ENCODE measurements around the gene CDH24. TPM values are rescaled to one million over a fixed set of nuclear protein-coding genes. Genes with fewer than 3 reads are reported as not detected.

CDH24 gene, protein sequence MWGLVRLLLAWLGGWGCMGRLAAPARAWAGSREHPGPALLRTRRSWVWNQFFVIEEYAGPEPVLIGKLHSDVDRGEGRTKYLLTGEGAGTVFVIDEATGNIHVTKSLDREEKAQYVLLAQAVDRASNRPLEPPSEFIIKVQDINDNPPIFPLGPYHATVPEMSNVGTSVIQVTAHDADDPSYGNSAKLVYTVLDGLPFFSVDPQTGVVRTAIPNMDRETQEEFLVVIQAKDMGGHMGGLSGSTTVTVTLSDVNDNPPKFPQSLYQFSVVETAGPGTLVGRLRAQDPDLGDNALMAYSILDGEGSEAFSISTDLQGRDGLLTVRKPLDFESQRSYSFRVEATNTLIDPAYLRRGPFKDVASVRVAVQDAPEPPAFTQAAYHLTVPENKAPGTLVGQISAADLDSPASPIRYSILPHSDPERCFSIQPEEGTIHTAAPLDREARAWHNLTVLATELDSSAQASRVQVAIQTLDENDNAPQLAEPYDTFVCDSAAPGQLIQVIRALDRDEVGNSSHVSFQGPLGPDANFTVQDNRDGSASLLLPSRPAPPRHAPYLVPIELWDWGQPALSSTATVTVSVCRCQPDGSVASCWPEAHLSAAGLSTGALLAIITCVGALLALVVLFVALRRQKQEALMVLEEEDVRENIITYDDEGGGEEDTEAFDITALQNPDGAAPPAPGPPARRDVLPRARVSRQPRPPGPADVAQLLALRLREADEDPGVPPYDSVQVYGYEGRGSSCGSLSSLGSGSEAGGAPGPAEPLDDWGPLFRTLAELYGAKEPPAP
- polyA plus RNA-seq (31.7 and 37.0 TPM in 2 replicates), polyA minus RNA-seq (28.6 and 37.7 TPM in 2 replicates)

DNA sequence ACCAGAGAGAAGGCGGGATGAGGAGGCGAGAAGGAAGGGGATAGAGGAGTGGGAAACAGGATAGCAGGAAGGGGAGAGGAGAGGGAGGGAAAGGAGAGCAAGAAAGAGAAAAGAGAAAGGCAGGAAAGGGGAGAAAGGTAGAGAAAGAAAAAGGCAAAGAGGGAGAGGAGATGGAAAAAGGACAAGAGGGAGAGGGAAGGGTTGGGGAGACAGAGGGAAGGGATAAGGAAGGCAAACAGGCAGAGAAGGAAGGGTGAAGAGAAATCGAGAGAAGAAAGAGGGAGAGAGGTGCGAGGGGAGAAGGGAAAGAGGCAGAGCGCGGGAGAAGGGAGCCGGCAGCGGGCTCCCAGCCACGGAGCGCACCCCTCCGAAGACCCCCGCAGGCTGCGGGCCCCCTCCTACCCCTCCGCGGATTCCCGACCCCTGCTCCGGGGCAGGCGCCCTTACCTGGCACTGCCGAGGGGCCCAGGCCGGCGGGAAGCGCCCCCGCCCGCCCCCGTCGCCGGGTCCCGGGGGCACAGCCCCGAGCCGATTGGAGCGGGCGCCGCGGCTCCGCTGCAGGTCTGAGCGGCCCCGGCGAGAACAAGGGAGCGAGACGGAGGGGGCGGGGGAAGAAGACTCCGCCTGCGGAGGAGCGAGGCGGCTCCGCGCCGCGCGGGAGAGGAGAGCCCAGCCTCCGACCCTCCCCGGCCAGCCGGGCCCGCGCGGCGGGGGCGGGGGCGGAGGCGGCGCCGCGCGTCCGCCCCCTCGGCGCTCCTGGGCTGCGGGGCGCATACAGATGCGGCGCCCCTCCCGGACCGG lies at the start of gene CDH24:
CDH24 (minus strand) TSS at position 565 of the 801 bp plus-strand sequence. CDS start 1,787 bp downstream, outside the sequence.
- Histone ChIP-seq H3K9ac (ENCODE audit: low read length) (peak within 1 kb of the TSS; percentile 80), H3K4me3 (ENCODE audit: low read length) (peak within 1 kb of the TSS; percentile 84), H3K4me2 (ENCODE audit: low read length) (peak within 1 kb of the TSS; percentile 89), H3K27me3 (ENCODE audit: insufficient read depth, low read depth, low read length) (no peaks in the 10 kb centered on the region), H3K36me3 (ENCODE audit: insufficient read depth, low read length) (peaks cover under 1% of the 10 kb centered on the region), H3K27ac (ENCODE audit: low read length) (peak within 1 kb of the TSS; percentile 61), H2AFZ (ENCODE audit: low read depth, low read length) (peak within 1 kb of the TSS; percentile 37), H3K79me2 (replicated peaks; ENCODE audit: insufficient read depth, low read length) (peaks cover 6% of the 10 kb centered on the region), H3F3A (ENCODE audit: insufficient read depth, low read length, poor library complexity, severe bottlenecking) (no peaks in the 10 kb centered on the region), H3K9me2 (ENCODE audit: insufficient read depth, low read length) (no peaks in the 10 kb centered on the region), H3K9me3 (ENCODE audit: low read length) (no peaks in the 10 kb centered on the region), H4K20me1 (ENCODE audit: insufficient read depth) (no peaks in the 10 kb centered on the region)
- no peak for TF ChIP-seq EZH2 (IDR thresholded peaks at IDR 0.05; ENCODE audit: borderline replicate concordance, insufficient read depth, low read length, poor library complexity, severe bottlenecking)
- no peak for TF ChIP-seq SMC3 (conservative IDR thresholded peaks at IDR 0.05; ENCODE audit: poor library complexity)
- peak; percentile 51 for TF ChIP-seq TAF1 (IDR thresholded peaks at IDR 0.05; ENCODE audit: low read depth)
- TF ChIP-seq POLR2AphosphoS5 (IDR thresholded peaks at IDR 0.05) = no peak
- peak; percentile 26 for TF ChIP-seq MXI1 (conservative IDR thresholded peaks at IDR 0.05; ENCODE audit: poor library complexity, severe bottlenecking)
- TF ChIP-seq RAD21 (conservative IDR thresholded peaks at IDR 0.05) = no peak
- TF ChIP-seq, protein P1, sequence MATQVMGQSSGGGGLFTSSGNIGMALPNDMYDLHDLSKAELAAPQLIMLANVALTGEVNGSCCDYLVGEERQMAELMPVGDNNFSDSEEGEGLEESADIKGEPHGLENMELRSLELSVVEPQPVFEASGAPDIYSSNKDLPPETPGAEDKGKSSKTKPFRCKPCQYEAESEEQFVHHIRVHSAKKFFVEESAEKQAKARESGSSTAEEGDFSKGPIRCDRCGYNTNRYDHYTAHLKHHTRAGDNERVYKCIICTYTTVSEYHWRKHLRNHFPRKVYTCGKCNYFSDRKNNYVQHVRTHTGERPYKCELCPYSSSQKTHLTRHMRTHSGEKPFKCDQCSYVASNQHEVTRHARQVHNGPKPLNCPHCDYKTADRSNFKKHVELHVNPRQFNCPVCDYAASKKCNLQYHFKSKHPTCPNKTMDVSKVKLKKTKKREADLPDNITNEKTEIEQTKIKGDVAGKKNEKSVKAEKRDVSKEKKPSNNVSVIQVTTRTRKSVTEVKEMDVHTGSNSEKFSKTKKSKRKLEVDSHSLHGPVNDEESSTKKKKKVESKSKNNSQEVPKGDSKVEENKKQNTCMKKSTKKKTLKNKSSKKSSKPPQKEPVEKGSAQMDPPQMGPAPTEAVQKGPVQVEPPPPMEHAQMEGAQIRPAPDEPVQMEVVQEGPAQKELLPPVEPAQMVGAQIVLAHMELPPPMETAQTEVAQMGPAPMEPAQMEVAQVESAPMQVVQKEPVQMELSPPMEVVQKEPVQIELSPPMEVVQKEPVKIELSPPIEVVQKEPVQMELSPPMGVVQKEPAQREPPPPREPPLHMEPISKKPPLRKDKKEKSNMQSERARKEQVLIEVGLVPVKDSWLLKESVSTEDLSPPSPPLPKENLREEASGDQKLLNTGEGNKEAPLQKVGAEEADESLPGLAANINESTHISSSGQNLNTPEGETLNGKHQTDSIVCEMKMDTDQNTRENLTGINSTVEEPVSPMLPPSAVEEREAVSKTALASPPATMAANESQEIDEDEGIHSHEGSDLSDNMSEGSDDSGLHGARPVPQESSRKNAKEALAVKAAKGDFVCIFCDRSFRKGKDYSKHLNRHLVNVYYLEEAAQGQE (IDR thresholded peaks at IDR 0.05; ENCODE audit: borderline replicate concordance) = no peak
- TF ChIP-seq EP300 (conservative IDR thresholded peaks at IDR 0.05; ENCODE audit: poor library complexity, severe bottlenecking) = no peak
- TF ChIP-seq, protein P2, sequence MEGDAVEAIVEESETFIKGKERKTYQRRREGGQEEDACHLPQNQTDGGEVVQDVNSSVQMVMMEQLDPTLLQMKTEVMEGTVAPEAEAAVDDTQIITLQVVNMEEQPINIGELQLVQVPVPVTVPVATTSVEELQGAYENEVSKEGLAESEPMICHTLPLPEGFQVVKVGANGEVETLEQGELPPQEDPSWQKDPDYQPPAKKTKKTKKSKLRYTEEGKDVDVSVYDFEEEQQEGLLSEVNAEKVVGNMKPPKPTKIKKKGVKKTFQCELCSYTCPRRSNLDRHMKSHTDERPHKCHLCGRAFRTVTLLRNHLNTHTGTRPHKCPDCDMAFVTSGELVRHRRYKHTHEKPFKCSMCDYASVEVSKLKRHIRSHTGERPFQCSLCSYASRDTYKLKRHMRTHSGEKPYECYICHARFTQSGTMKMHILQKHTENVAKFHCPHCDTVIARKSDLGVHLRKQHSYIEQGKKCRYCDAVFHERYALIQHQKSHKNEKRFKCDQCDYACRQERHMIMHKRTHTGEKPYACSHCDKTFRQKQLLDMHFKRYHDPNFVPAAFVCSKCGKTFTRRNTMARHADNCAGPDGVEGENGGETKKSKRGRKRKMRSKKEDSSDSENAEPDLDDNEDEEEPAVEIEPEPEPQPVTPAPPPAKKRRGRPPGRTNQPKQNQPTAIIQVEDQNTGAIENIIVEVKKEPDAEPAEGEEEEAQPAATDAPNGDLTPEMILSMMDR (IDR thresholded peaks at IDR 0.05; ENCODE audit: poor library complexity, severe bottlenecking) = no peak

- Histone ChIP-seq H3K4me3 (ENCODE audit: low read length) (no peak overlapping the region), H3K9me3 (ENCODE audit: low read length) (no peaks in the 10 kb centered on the region), H3K9me2 (ENCODE audit: insufficient read depth, low read length) (no peaks in the 10 kb centered on the region), H3K27me3 (ENCODE audit: insufficient read depth, low read depth, low read length) (no peaks in the 10 kb centered on the region), H3K36me3 (ENCODE audit: insufficient read depth, low read length) (no peaks in the 10 kb centered on the region), H3F3A (ENCODE audit: insufficient read depth, low read length, poor library complexity, severe bottlenecking) (no peaks in the 10 kb centered on the region), H3K79me2 (replicated peaks; ENCODE audit: insufficient read depth, low read length) (no peaks in the 10 kb centered on the region), H4K20me1 (ENCODE audit: insufficient read depth) (no peaks in the 10 kb centered on the region), H2AFZ (ENCODE audit: low read depth, low read length) (no peak overlapping the region), H3K9ac (ENCODE audit: low read length) (no peak overlapping the region), H3K4me2 (ENCODE audit: low read length) (no peak overlapping the region), H3K27ac (ENCODE audit: low read length) (no peak overlapping the region)
- TF ChIP-seq SMC3 (conservative IDR thresholded peaks at IDR 0.05; ENCODE audit: poor library complexity) = no peak
- TF ChIP-seq, protein P2 (IDR thresholded peaks at IDR 0.05; ENCODE audit: poor library complexity, severe bottlenecking) = no peak
- TF ChIP-seq RAD21 (conservative IDR thresholded peaks at IDR 0.05) = no peak
- no peak for TF ChIP-seq EP300 (conservative IDR thresholded peaks at IDR 0.05; ENCODE audit: poor library complexity, severe bottlenecking)
- TF ChIP-seq EZH2 (IDR thresholded peaks at IDR 0.05; ENCODE audit: borderline replicate concordance, insufficient read depth, low read length, poor library complexity, severe bottlenecking) = no peak
- no peak for TF ChIP-seq MXI1 (conservative IDR thresholded peaks at IDR 0.05; ENCODE audit: poor library complexity, severe bottlenecking)
- no peak for TF ChIP-seq POLR2AphosphoS5 (IDR thresholded peaks at IDR 0.05)
- TF ChIP-seq, protein P1 (IDR thresholded peaks at IDR 0.05; ENCODE audit: borderline replicate concordance) = no peak
- no peak for TF ChIP-seq TAF1 (IDR thresholded peaks at IDR 0.05; ENCODE audit: low read depth)
Measured at GRCh38 chr14:23106747-23107045, 49.4 kb upstream of the CDH24 start.
